ENCODE measurements around the gene TRIM29. TPM values are rescaled to one million over a fixed set of nuclear protein-coding genes. Genes with fewer than 3 reads are reported as not detected.
"Not testable (repeated sequence)": the region's sequence is repeated elsewhere in the genome, so short reads cannot be mapped to it uniquely, and the experiment has no call there.

Gene TRIM29, protein sequence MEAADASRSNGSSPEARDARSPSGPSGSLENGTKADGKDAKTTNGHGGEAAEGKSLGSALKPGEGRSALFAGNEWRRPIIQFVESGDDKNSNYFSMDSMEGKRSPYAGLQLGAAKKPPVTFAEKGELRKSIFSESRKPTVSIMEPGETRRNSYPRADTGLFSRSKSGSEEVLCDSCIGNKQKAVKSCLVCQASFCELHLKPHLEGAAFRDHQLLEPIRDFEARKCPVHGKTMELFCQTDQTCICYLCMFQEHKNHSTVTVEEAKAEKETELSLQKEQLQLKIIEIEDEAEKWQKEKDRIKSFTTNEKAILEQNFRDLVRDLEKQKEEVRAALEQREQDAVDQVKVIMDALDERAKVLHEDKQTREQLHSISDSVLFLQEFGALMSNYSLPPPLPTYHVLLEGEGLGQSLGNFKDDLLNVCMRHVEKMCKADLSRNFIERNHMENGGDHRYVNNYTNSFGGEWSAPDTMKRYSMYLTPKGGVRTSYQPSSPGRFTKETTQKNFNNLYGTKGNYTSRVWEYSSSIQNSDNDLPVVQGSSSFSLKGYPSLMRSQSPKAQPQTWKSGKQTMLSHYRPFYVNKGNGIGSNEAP
- polyA plus RNA-seq = not detected

DNA sequence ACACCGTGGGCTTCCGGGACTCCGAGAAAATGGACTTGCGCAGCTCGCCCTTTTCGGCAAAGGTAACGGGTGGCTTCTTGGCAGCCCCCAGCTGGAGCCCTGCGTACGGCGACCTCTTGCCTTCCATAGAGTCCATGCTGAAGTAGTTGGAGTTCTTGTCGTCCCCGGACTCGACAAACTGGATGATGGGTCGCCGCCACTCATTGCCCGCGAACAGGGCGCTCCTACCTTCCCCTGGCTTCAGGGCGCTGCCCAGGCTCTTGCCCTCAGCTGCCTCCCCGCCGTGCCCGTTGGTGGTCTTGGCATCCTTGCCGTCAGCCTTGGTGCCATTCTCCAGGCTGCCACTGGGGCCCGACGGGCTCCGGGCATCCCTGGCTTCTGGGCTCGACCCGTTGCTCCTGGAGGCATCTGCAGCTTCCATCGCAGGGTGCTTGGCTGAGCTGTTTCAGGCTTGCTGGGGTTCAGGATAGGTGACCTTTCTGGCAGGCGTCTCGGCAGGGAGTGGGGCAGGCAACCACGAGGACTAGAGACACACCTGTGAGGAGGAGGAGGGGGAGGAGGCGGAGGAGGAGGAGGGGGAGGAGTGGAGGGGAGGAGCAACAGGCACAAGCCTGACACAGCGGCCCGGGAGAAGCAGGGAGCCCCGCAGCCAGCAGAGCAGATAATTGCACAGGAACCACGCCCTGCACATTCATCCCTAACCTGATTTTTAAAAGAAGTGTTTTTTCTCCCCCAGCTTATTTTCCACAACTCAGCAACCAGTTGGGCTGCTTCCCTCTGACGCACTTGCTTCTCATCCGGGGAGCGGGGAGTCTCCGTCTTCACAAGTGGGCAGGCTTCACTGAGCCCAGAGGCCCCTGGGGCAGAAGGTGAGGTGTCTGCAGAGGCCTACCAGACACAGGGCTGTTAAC, at the start of gene TRIM29:
TSS of gene TRIM29 (minus strand) at position 503 of the 911 bp plus-strand sequence. CDS start at position 421, 82 bp downstream.
- Mint-ChIP-seq H3K27me3 (peaks cover 6% of the 10 kb centered on the region), H3K4me3 (no peak within 1 kb of the TSS), H3K27ac (no peak within 1 kb of the TSS), H3K36me3 (no peaks in the 10 kb centered on the region), H3K9me3 (no peaks in the 10 kb centered on the region), H3K4me1 (no peaks in the 10 kb centered on the region)

DNA sequence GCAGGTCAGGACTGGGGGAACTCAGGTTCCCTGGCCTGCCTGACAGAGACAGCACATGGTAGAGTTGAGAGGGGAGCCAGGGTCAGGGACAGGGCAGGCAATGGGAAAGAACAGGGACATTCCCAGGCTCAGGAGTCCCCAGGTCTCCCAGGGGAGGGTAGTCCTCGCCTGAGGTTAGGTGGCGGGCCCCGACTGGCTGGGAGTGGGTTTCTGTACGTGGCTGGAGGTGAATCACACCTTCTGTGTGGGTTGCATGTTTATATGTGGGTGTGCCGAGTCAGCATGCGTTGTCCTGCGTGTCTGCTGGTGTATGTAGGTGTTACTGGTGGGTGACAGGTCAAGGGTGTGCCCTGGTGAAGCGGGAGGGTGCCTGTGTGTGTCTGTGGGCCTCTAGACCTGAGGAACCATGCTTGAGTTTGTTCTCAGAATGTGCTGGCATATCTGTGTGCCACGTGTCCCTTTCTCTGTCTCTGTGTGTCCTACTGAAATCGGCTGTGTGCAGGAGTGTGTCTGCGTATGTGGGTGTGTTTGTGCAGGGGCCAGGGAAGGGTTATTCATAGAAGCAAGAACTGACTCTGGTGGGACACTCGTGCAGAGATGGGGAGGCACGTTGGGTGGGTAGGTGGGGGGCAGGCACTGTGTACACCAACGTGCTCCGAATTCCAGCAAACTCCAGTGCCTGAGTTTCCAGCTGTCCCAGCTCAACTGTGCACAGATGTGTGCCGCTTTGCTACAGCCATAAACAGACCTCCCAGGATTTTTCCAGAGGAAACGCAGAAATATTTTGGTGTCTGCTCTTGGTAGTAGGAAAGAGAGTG, 49.1 kb upstream of the TRIM29 start:
- no peaks in the 10 kb centered on the region for H3K4me1 Mint-ChIP-seq
- H3K27ac Mint-ChIP-seq = peak overlapping the region in 1 of 3 donors; percentile 6
- peaks cover 2% of the 10 kb centered on the region for H3K36me3 Mint-ChIP-seq
- peaks cover 13% of the 10 kb centered on the region for H3K27me3 Mint-ChIP-seq
- peaks cover 0 to 2% (median 0%) of the 10 kb centered on the region in 3 donors for H3K9me3 Mint-ChIP-seq
- no peak overlapping the region for H3K4me3 Mint-ChIP-seq

DNA sequence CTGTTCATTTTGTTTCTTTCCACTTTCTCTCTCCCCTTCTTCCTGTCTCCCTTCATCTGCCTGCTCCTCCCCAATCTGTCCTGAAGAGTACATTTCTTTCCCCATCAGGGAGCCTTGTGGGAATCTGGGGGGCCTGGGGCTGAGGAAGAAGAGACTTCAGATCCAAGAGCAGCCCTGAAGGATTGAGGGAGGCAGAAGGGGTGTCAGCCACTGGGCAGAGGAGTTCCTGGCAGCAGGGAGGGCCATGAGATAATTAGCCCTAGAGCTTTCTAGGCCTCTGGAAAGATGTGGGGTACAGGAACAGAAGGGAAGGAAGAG, 48.5 kb upstream of the TRIM29 start:
- Mint-ChIP-seq H3K4me3 (no peak overlapping the region), H3K27ac (no peak overlapping the region), H3K27me3 (peaks cover 13% of the 10 kb centered on the region), H3K36me3 (peaks cover 2% of the 10 kb centered on the region), H3K4me1 (no peaks in the 10 kb centered on the region), H3K9me3 (peaks cover 0 to 2% (median 0%) of the 10 kb centered on the region in 3 donors)

DNA sequence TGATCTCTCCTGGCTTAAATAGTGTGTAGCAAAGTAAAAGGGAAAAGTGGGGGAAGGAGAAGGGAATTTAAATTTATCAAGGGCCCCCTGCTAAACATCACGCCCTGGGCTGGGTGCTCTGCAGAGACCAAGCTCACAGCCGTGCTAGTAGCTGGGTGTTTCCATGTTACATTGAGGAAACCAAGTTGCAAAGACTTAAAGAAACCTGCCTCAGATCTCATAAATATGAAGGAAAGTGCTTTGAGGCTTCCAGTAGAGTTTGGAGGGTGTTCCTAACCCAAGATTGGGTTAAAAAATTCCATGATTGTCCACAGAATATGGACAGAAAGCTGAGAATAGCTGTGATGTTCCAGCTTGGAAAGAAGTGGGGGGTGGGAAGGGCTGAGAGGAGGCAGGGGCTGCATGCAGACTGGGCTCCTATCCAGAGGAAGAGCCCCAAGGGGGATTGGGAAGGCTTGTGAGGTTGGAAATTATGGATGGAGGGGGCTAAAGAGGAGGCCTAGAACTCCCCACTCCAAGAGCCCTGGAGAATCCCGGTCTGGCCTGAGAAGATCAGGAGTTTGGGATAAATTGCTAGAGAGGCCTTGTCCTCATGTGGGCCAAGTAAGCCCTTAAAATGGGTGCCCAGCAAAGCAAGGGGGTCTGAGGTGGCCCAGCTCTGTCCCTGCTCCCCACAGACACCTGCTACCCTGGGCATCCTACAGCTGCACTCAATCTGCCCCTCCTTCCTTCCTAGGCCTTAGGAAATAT, 48.0 kb upstream of the TRIM29 start:
- no peak overlapping the region for H3K4me3 Mint-ChIP-seq
- H3K36me3 Mint-ChIP-seq = peaks cover 2% of the 10 kb centered on the region
- H3K4me1 Mint-ChIP-seq = no peaks in the 10 kb centered on the region
- H3K27ac Mint-ChIP-seq = no peak overlapping the region
- peaks cover 0 to 2% (median 0%) of the 10 kb centered on the region in 3 donors for H3K9me3 Mint-ChIP-seq
- peaks cover 12% of the 10 kb centered on the region for H3K27me3 Mint-ChIP-seq

DNA sequence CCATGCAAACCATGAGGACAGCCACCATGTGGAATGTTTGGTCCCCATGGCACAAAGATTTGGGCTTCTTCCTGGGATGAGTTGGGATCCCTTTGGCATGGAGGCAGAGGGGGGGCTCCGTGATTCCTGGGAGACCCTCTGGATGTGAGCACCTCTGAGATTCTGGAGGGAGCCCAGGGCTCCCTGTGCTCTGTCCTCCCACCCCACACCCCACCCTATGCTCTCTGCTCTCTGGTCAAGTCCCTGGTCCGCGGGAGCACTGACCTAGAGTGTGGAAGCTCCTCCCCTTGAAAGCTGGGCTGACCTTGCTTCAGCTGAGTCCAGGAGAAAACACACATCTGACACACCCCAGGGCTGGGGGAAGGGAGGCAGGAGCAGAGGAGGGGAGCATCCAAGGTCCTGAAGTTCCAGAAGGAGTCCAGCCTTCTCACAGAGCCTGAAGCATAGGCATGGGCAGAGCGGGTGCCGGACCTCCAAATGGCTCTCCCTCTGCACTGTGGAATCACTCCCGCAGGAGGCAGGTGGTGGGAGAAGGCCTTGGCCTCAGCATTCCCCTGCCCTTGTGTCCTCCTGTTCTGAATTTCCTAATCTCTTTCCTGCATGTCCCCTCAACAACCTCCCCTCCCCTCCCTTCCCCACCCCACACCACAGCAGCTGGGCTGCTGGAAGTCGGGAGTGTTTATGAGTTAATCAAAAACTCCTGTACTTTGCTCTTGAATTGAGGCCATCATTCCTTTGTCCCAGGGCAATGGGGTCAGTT, 47.2 kb upstream of the TRIM29 start:
- Mint-ChIP-seq H3K9me3 (peaks cover 0 to 2% (median 0%) of the 10 kb centered on the region in 3 donors), H3K4me3 (no peak overlapping the region), H3K27me3 (peaks cover 9% of the 10 kb centered on the region), H3K36me3 (peaks cover 2% of the 10 kb centered on the region), H3K27ac (no peak overlapping the region), H3K4me1 (no peaks in the 10 kb centered on the region)

DNA sequence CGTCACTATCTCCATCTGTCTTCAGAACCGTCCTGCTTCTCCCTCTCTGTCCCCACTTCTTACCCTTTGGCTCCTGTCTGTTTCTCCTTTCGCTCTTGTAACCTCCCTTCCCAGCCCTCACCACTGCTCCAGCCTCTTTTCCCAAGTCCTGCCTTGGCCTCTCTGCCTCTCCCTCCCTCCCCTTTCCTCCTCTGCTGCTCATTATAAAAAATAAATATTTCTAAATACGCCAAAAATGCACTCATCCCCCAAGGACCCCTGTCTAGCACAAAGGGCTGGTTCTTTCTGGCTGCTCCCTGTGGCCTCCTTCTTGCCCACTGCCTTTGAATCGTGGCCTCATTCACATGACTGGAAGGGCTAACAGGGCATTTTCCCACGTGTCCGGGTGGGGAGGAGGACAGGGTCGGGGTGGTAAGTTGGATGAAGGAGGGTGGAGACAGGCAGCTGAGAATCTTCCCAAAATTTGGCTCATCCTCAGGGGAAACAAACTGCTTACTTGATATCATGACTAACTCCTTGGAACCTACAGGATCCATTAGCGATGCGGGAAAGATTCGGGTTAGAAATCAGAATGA, 46.5 kb upstream of the TRIM29 start:
- H3K27me3 Mint-ChIP-seq = peaks cover 9% of the 10 kb centered on the region
- H3K9me3 Mint-ChIP-seq = peaks cover 0 to 2% (median 0%) of the 10 kb centered on the region in 3 donors
- no peaks in the 10 kb centered on the region for H3K4me1 Mint-ChIP-seq
- H3K27ac Mint-ChIP-seq = no peak overlapping the region
- no peak overlapping the region for H3K4me3 Mint-ChIP-seq
- peaks cover 2% of the 10 kb centered on the region for H3K36me3 Mint-ChIP-seq

DNA sequence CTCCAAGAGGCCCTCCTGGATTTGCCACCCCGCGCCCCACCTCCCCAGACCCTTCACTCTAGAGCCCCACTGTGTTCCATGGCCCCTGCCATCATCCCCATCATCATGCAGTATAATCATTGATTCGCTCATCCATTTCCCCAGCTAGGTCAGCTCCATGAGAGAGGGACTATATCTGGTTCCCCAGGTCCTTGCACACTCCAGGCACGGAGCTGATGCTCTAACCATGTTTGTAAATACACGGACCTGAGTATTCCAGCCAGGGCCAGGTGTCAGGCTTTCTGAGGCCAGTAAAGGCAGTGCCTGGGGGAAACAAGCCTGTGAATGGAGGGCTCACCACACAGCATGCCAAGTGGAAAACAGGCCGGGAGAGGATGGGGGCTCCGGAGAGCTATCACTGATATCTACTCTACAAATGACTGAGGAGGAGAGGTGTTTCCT, 45.8 kb upstream of the TRIM29 start:
- peaks cover 0 to 2% (median 0%) of the 10 kb centered on the region in 3 donors for H3K9me3 Mint-ChIP-seq
- no peaks in the 10 kb centered on the region for H3K4me1 Mint-ChIP-seq
- peaks cover 9% of the 10 kb centered on the region for H3K27me3 Mint-ChIP-seq
- peaks cover 2% of the 10 kb centered on the region for H3K36me3 Mint-ChIP-seq
- H3K4me3 Mint-ChIP-seq = no peak overlapping the region
- H3K27ac Mint-ChIP-seq = no peak overlapping the region

DNA sequence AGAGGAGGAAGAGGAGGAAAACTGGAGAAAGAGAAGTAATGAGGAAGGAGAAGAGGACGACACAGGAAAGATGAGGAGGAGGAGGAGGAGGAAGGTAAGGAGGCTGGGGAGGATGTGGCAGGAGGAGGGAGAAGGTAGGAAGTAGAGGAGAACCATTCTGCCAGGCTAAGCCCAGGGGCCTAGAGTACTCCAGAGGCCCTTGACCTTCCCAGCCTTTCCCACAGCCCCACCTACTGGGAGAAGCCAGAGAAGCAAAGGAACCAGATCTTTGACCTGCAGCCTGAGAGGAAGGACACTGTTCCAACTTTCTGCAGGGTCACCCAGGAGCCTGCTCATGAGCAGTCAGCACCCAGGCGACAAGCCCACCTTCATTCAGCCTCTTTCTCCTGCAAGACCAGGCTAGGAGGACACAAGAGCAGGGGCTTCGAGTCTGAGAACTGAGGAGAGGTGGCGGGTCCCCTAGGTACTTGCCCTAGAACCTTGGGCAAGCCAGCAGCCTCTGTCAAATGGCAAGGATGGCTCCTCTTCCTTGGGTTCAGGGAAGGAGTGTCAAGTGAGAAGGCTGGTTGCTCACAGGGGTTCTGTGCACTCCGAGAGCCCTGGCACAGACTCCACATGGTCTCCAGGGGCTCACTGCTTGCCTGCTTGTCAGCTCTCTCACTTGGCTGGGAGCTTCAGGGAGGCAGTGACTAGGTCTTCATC, 45.0 kb upstream of the TRIM29 start:
- Mint-ChIP-seq H3K27ac (no peak overlapping the region), H3K9me3 (no peaks in the 10 kb centered on the region), H3K27me3 (peaks cover 9% of the 10 kb centered on the region), H3K4me1 (no peaks in the 10 kb centered on the region), H3K4me3 (peak overlapping the region in 1 of 4 donors; percentile 33), H3K36me3 (no peaks in the 10 kb centered on the region)

DNA sequence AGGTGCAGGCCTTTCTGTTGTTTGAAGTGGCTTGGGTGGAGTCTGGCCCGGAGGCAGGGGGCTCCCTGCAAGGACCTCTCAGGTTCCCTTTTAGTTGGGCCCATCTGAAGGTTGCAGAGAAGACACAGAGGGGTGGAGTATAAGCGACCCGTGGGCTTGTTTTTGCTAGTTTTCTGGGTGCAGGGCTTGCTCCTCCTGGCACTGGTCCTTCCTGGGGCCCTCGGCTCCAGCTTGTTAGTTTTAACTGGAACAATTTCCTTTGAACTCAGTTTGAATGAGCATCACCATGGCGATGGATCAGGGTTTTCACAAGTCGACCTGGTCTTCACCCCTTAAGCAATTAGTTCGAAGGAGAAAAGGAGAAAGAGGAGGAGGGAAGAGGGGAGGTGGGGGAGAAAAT, 44.5 kb upstream of the TRIM29 start:
- H3K27me3 Mint-ChIP-seq = peaks cover 9% of the 10 kb centered on the region
- H3K9me3 Mint-ChIP-seq = no peaks in the 10 kb centered on the region
- H3K4me3 Mint-ChIP-seq = peak overlapping the region in 1 of 4 donors; percentile 33
- H3K36me3 Mint-ChIP-seq = no peaks in the 10 kb centered on the region
- no peak overlapping the region for H3K27ac Mint-ChIP-seq
- H3K4me1 Mint-ChIP-seq = no peaks in the 10 kb centered on the region

DNA sequence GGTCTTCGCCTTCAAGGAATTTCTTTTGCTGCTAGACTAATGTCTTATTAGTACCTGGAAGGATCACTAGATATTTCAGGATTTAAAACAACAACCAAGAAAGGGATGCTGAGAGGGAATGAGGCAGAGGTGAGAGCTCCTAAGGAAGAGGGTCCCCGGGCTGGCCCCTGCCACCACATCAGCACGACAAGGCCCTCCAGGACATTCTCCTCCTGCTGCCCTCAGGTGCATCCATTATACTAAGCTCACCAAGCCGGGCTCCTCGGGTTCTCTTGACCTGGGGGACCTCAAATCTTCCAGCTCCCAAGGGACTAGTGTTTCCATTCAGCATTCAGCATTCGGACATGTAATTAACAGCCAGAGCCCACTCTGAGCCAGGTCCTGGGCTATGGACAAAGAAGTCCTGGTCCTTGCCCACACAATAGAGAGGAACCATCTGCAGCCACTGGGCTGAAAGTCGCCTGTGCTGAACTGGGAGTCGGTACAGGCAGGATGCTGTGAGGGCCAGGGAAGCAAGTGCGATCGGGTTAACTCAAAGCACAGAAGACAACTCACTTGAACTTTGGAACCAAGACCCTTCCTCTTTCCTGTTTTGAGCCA, 43.6 kb upstream of the TRIM29 start:
- Mint-ChIP-seq H3K27ac (no peak overlapping the region), H3K4me3 (no peak overlapping the region), H3K4me1 (no peaks in the 10 kb centered on the region), H3K9me3 (no peaks in the 10 kb centered on the region), H3K27me3 (peaks cover 7% of the 10 kb centered on the region), H3K36me3 (no peaks in the 10 kb centered on the region)

DNA sequence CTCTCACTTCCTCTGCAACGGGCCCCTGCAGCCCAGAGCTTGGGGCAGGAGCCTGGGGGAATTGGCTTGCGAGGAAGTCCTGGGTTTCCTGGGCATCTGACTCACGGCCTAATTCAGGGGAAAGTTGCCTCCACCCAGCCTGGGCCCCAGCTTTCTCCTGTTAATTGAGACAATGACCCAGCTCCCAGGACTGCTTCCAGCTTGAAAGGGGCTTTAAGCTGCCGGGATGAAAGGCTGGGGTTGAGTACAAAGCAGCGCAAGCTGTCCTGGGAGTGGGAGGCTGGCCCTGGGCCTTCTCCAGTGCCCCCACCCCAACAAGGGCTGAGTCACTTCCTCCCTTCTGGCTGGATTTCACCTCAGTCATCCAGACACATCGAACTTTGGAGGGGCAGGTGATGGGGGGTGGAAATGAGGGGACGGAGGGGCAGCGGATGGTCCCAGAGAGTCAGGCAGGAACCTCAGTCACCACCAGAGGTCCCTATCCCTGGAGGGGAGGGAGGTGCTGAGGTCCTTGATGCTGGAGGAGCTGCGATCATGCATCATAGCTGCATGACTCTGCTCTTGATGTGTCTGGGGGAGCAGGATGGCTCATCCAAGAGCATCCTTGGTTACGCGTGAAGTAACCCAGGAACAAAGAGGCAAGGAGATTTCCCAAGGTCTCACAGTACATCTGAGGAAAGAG, 42.8 kb upstream of the TRIM29 start:
- Mint-ChIP-seq H3K9me3 (no peaks in the 10 kb centered on the region), H3K4me1 (no peaks in the 10 kb centered on the region), H3K27me3 (peaks cover 9% of the 10 kb centered on the region), H3K36me3 (no peaks in the 10 kb centered on the region), H3K4me3 (no peak overlapping the region), H3K27ac (no peak overlapping the region)

DNA sequence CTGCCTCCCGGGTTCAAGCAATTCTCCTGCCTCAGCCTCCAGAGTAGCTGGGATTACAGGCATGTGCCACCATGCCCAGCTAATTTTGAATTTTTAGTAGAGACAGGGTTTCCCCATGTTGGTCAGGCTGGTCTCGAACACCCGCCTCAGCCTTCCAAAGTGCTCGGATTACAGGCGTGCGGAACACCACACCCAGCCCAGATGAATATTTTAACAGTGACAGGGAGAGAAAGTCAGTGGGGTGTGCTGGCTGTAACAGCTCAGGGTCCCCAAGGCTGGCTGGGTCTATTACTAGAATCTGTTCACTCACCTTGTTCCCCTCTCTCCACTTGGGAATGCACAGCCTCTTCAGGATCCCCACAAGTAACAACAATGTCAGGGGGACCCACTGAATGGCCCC, 42.1 kb upstream of the TRIM29 start:
- not testable (repeated sequence) for H3K27me3 Mint-ChIP-seq, H3K9me3 Mint-ChIP-seq, H3K4me1 Mint-ChIP-seq, H3K36me3 Mint-ChIP-seq, H3K4me3 Mint-ChIP-seq, H3K27ac Mint-ChIP-seq
